Activated T-cell treated with anti-CD3 and anti-CD28 coated beads for 48 hours (primary cell): ENCODE measurements around the gene CEP70.
"Not testable (repeated sequence)": the region's sequence is repeated elsewhere in the genome, so short reads cannot be mapped to it uniquely, and the experiment has no call there.

ENCODE experiments used
- DNase-seq: peaks from one replicate; pipeline ENCODE4 v3.0.0-alpha.2; 2020; ENCODE audit warnings: low read depth

Gene CEP70

GRCh38 chr3:138468451-138468850 lies 125.6 kb downstream of the CEP70 start:
- DNase-seq = no peak

DNA sequence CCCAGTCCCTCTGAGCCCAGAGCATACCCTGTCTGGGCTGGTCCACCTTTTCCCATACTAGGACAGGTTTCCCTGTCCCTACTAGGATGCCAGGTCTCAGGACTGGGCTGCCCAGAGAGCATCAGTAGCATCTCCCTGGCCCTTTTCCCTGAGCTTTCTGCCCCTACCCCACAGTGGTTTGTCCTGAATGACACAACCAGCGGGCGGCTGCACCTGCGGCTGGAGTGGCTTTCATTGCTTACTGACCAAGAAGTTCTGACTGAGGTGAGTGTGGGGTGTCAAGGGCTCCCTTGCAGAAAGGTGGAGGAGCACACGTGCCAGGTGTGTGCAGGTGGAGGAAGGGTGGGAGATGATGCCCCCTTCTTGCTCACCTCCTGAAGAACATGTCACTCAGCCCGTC lies 126.1 kb downstream of the CEP70 start:
- DNase-seq = no peak

DNA sequence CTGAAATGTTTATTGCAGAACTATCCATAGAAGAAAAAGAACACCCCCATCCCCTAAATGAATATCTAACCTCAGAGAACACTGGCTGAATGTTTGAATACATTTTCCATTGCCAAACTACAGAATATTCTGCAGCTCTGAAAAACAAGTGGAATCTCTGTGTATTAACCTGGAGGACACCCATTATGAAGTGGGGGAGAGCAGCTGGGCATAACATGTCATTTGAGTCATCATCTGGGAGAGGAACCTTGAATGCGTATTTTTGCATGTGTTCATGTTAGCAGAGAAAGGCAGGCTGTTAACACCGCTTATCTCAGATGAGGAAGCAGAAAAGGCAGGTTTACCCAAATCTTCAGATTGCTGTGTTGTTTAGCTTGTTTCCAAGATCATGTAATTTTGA lies 128.1 kb downstream of the CEP70 start:
- DNase-seq = no peak

DNA sequence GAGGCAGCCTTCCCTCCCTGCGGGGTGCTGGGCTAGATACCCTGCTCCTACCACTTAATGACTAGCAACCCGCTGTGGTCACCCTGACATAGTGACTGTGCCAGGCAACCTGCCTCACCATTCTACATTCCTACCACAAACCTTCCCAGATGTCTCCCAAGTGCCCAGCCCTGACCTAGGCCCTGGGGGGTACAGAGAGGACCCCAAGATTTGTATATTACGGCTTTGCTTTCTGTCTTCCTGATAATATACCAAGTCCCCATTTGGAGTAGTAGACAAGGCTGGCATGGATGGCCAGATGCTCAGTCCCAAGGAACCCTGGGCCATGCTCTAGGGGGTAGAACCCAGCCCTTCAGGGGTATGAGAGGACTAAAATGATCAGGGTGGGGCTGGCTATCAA lies 128.6 kb downstream of the CEP70 start:
- no peak for DNase-seq

GRCh38 chr3:138464491-138464860 lies 129.6 kb downstream of the CEP70 start:
- no peak for DNase-seq

GRCh38 chr3:138463724-138464490 lies 130.2 kb downstream of the CEP70 start:
- no peak for DNase-seq

DNA sequence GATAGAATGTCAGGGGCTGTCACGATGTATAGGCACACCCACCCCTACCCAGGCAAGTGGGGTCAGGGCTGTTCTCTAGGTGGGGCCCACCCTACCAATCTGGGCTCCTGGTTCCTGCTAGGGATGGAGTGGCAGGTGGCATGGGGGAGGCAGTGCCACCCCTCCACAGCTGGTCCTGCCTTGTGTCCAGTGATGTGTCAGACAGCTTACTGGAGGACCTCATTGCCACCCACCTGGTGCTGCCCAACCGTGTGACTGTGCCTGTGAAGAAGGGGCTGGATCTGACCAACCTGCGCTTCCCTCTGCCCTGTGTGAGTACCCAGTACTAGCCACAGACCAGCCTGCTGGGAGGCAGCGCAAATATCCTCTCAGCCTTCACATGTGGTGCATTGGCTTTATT lies 132.2 kb downstream of the CEP70 start:
- DNase-seq = no peak

DNA sequence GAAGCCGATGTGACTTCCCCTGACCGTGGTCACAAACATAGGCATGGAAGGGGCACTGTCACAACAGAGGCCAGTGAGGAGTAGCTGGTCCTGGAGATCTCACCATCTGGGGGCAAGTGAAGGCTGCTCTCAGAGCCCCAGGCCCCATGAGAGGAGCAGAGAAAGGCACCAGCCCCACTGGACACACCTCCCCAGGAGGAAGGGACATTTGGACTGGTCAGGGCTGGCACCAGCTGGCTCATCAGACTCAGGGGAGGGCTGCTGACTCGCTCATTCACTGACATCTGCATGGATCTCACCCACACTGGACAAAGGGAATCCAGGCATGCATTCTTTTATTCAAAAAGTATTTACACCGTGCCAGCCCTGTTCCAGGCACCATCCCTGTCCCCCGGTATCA lies 132.8 kb downstream of the CEP70 start:
- DNase-seq = no peak

- DNase-seq = no peak
Measured at GRCh38 chr3:138460536-138461205, 133.4 kb downstream of the CEP70 start.

- DNase-seq = no peak
Measured at GRCh38 chr3:138459619-138460535, 134.2 kb downstream of the CEP70 start.

DNA sequence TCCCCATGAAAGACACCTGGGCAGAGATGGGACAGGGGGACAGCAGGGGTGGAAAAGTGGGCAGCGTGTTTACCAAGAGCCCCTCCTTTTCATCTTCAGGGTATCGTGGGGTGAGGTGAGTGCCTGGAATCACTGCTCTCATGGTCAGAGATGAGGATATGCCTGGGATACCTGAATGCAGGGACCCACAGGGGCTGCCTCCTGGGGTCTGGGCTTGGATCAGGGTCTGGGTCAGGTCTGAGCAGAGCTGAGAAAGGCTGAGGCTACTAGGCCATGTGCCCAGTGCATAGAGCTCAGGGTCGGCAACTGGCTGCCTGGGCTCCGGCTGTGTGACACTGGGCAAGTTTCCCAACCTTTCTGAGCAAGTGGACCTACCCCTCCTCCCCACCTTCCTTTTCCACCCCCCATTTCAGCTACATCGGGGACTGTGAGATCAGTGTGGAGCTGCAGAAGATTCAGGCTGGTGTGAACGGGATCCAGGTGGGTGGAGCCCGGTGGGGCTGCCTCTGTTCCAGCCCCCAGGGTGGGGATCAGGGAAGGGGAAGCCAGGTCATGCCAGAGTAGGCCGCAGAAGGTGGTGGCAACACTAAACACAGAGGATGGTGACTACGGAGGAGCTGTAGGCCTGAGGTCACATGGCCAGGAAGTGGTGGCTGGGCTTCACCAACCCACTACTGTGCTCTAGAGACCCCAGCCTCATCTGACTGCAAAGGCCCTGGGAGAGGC lies 135.1 kb downstream of the CEP70 start:
- DNase-seq = no peak

GRCh38 chr3:138457863-138458735 lies 136.0 kb downstream of the CEP70 start:
- DNase-seq = no peak

DNA sequence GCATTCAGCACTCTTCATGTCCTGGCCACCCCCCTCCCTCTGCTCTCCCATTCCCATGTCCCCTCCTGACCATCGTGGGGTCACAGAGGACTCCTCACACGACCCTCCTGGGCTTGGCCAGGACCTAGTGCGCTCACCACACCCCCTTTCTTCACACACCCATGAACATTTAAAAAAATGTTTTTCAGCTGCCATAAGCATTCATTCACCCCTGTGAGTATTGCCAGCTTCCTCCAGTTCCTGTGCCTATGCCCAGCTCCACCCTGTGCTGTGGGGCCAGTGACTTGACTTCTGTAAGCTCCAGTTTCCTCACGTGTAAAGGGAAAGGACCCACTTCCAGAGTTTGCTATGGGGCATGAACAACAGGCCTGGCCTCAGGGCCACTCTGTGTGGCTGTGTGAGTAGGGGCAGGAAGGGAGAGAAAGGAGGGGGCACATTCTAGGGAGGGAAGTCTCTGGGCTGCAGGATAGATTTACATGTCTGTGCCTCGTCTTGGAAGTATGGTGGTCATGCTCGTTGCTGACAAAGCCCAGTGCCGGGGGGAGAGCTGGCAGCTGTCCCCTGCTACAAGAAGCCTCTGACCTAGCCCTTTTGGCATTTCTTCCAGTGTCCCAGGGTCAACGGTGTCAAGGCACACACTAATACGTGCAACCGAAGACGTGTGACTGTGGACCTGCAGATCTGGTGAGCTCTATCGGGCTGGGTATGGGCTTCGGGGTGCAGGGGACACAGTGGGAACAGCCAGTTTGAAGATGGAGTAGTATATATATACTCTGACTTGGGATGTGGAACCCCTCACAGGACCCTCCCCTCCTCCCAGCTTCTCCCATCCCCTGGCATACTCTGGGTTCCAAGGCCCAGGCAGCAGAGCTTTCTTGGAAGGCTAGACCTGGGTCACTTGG lies 136.8 kb downstream of the CEP70 start:
- no peak for DNase-seq

GRCh38 chr3:138455801-138456716 lies 138.0 kb downstream of the CEP70 start:
- DNase-seq = no peak

GRCh38 chr3:138453940-138454339 lies 140.1 kb downstream of the CEP70 start:
- not testable (repeated sequence) for DNase-seq

DNA sequence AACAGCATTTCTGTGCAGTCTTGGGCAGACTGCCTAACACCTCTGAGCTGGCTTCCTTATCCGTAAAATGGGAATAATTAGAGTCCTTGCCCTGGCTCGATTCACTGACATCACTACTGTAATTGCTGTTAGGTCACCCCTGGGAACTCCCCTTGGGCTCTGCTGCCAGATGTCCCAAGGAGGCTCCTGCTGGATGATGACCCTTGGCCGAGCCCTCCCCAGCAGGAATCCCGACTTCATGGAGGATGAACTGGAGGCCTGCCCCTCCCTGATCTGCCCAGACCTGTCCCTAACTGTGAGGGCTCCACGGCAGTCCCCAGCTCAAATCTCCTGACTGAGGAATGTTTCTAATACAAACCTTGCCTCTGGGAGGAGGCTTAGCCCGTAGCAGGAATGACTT lies 141.6 kb downstream of the CEP70 start:
- DNase-seq = no peak

DNA sequence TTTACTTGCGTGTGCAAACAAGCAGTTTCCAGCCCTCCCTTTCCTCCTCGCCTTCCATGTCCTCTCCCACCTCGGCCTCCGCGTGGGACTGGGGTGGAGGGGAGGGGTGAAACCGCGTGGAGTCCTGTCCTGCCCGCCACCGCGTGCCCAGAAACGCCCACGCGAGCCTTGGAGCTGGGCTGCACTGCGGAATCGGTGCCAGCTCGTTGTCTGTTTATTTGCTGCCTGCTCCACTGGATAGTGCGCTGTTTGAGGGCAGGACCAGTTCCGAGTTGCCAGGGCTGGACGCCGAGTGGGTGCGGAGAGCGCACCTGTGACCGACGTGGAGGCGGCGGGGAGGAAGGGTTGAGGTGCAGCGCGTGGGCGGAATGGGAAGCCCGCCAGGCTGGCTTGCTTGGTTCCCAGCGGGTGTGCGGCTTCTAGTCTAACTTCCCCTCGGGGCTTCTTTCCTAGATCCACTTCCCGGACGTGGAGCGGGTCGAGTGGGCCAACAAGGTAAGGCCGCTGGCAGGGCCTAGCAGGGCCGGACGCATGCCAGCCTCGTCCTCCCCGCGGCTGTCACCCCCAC lies 142.4 kb downstream of the CEP70 start:
- DNase-seq = no peak

- DNase-seq = no peak
Measured at GRCh38 chr3:138450704-138451424, 143.2 kb downstream of the CEP70 start.
